Measurements from ENCODE around the gene PDIA3. TPM values are rescaled to one million over a fixed set of nuclear protein-coding genes. Genes with fewer than 3 reads are reported as not detected.

PDIA3 gene
- total and polyA plus RNA-seq, 2 of the 13 experiments (the other 11 are each of a cell fraction or from before 2014, with no cell fraction given) = 238 to 433 TPM

- 0 out of 2 replicates have a peak, but pooled peaks have one; percentile 32 for TF ChIP-seq ZNF224 (CRISPR knock-in tag; IDR thresholded peaks at IDR 0.05)
- TF ChIP-seq TARDBP (CRISPR knock-in tag; IDR thresholded peaks at IDR 0.05) = peak; percentile 32; the same call in 1 of the 2 replicates
- TF ChIP-seq ETV6 (CRISPR knock-in tag; conservative IDR thresholded peaks at IDR 0.05) = no peak
- TF ChIP-seq ZNF510 (CRISPR knock-in tag; IDR thresholded peaks at IDR 0.05; ENCODE audit: low read depth) = no peak
- TF ChIP-seq RARA (CRISPR knock-in tag; IDR thresholded peaks at IDR 0.05) = no peak
- TF ChIP-seq JUNB (CRISPR knock-in tag; IDR thresholded peaks at IDR 0.05; ENCODE audit: borderline replicate concordance) = no peak
- TF ChIP-seq POLR2A (IDR thresholded peaks at IDR 0.05; ENCODE audit: insufficient read depth in 1 of 2, low read depth in 2 of 2, low read length in 2 of 2) = peak in 1 of 2 experiments; percentile 60; a peak in 2 of 4 replicates
- no peak for TF ChIP-seq ZNF737 (CRISPR knock-in tag; IDR thresholded peaks at IDR 0.05; ENCODE audit: borderline replicate concordance)
- TF ChIP-seq NFE2L1 (CRISPR knock-in tag; IDR thresholded peaks at IDR 0.05; ENCODE audit: borderline replicate concordance) = 0 out of 2 replicates have a peak, but pooled peaks have one; percentile 4
- 0 out of 2 replicates have a peak, but pooled peaks have one; percentile 2 for TF ChIP-seq ZNF713 (CRISPR knock-in tag; IDR thresholded peaks at IDR 0.05)
- peak; percentile 14; the same call in 1 of the 2 replicates for TF ChIP-seq ZNF232 (CRISPR knock-in tag; IDR thresholded peaks at IDR 0.05; ENCODE audit: borderline replicate concordance)
- TF ChIP-seq PHF5A (CRISPR knock-in tag; IDR thresholded peaks at IDR 0.05; ENCODE audit: low read depth, unreplicated experiment) = no peak
- TF ChIP-seq THAP7 (CRISPR knock-in tag; IDR thresholded peaks at IDR 0.05) = no peak
- TF ChIP-seq ZKSCAN1 (IDR thresholded peaks at IDR 0.05; ENCODE audit: low read length) = no peak
- TF ChIP-seq GZF1 (CRISPR knock-in tag; IDR thresholded peaks at IDR 0.05) = no peak
- no peak for TF ChIP-seq ZFYVE20 (CRISPR knock-in tag; IDR thresholded peaks at IDR 0.05; ENCODE audit: borderline replicate concordance, low read depth)
- TF ChIP-seq, protein P1, sequence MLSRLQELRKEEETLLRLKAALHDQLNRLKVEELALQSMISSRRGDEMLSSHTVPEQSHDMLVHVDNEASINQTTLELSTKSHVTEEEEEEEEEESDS (CRISPR knock-in tag; IDR thresholded peaks at IDR 0.05; ENCODE audit: borderline replicate concordance) = no peak
- no peak for TF ChIP-seq KLF9 (CRISPR knock-in tag; IDR thresholded peaks at IDR 0.05; ENCODE audit: low read depth)
- 0 out of 2 replicates have a peak, but pooled peaks have one; percentile 3 for TF ChIP-seq ZNF333 (CRISPR knock-in tag; IDR thresholded peaks at IDR 0.05; ENCODE audit: borderline replicate concordance)
- no peak for TF ChIP-seq ZNF101 (CRISPR knock-in tag; IDR thresholded peaks at IDR 0.05; ENCODE audit: borderline replicate concordance, low read depth)
- TF ChIP-seq, protein P2, sequence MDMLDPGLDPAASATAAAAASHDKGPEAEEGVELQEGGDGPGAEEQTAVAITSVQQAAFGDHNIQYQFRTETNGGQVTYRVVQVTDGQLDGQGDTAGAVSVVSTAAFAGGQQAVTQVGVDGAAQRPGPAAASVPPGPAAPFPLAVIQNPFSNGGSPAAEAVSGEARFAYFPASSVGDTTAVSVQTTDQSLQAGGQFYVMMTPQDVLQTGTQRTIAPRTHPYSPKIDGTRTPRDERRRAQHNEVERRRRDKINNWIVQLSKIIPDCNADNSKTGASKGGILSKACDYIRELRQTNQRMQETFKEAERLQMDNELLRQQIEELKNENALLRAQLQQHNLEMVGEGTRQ (IDR thresholded peaks at IDR 0.05; ENCODE audit: low read depth, low read length) = no peak
- TF ChIP-seq, protein P2 (CRISPR knock-in tag; IDR thresholded peaks at IDR 0.05; ENCODE audit: borderline replicate concordance) = no peak
- TF ChIP-seq, protein P3, sequence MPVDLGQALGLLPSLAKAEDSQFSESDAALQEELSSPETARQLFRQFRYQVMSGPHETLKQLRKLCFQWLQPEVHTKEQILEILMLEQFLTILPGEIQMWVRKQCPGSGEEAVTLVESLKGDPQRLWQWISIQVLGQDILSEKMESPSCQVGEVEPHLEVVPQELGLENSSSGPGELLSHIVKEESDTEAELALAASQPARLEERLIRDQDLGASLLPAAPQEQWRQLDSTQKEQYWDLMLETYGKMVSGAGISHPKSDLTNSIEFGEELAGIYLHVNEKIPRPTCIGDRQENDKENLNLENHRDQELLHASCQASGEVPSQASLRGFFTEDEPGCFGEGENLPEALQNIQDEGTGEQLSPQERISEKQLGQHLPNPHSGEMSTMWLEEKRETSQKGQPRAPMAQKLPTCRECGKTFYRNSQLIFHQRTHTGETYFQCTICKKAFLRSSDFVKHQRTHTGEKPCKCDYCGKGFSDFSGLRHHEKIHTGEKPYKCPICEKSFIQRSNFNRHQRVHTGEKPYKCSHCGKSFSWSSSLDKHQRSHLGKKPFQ (CRISPR knock-in tag; IDR thresholded peaks at IDR 0.05; ENCODE audit: insufficient replicate concordance) = peak; percentile 52
- no peak for TF ChIP-seq ZNF530 (CRISPR knock-in tag; IDR thresholded peaks at IDR 0.05; ENCODE audit: low read depth)
- TF ChIP-seq ZNF414 (CRISPR knock-in tag; IDR thresholded peaks at IDR 0.05) = no peak
Measured at GRCh38 chr15:43792761-43793476, 46.7 kb downstream of the PDIA3 start (continued).

Measured in HepG2 (cell line).